H1 (cell line): ENCODE data around the gene CSF2. TPM values are rescaled to one million over a fixed set of nuclear protein-coding genes. Genes with fewer than 3 reads are reported as not detected.

Experiments
- EZH2 ChIP-seq: fragments of 200-600 bp; sonication (generic); IDR thresholded peaks from 2 replicates; pipeline ENCODE4 v1.7.1; 2012; ENCODE audit warnings: low read depth, mild to moderate bottlenecking, moderate library complexity, low read length, inconsistent platforms; ENCODE audit not compliant: severe bottlenecking
- GABPA ChIP-seq: IDR thresholded peaks from 2 replicates; pipeline ENCODE4 v1.6.1; 2011; ENCODE audit warnings: mild to moderate bottlenecking, low read length, moderate library complexity, borderline replicate concordance; ENCODE audit not compliant: insufficient read depth
- HDAC6 ChIP-seq: IDR thresholded peaks from one replicate; pipeline ENCODE4 v1.7.1; 2012; ENCODE audit warnings: low read depth, mild to moderate bottlenecking, inconsistent platforms, low read length, moderate library complexity
- MAFK ChIP-seq: IDR thresholded peaks from 2 replicates; pipeline ENCODE4 v1.6.1; 2012; ENCODE audit warnings: low read depth, mild to moderate bottlenecking, improper control_type of control experiment, low read length
- RBBP5 ChIP-seq: IDR thresholded peaks from 2 replicates; pipeline ENCODE4 v1.7.1; 2012; ENCODE audit warnings: low read depth, mild to moderate bottlenecking, inconsistent platforms, low read length, moderate library complexity, borderline replicate concordance
- YY1 ChIP-seq: IDR thresholded peaks from 2 replicates; pipeline ENCODE4 v1.6.1; 2011; ENCODE audit warnings: low read depth, mild to moderate bottlenecking, low read length
- polyA plus RNA-seq, 7 experiments: library from polyadenylated mRNA; depleted of rRNA in 3 of 7; stranded (reverse) in 5 of 7; unstranded in 2 of 7; fragments of >200 nt in 5 of 7; fragments of 200-250 nt in 2 of 7; gene quantifications; 1 replicate in 5 of 7; 2 replicates in 1 of 7; 4 replicates in 1 of 7; pipeline versions ENCODE4 v1.2.1 to v1.2.3, GENCODE V29; 2011 to 2013; ENCODE audit warnings: missing spikeins in 2 of 7, mixed read lengths in 2 of 7
- total RNA-seq: library from RNA; stranded (reverse); fragmentation: NEBNext Ultra II Directional; extraction: Animal tissue kit (Norgen Biotek cat#: 25700); gene quantifications from 2 replicates; pipeline ENCODE4 v1.2.1, GENCODE V29; 2021
- TF ChIP-seq, protein P1 (sequence below), 3 experiments: IDR thresholded peaks; 1 replicate in 2 of 3; 2 replicates in 1 of 3; pipeline versions ENCODE4 v1.5.1 to v1.6.1; 2011; ENCODE audit warnings: low read length in 3 of 3, mild to moderate bottlenecking in 3 of 3, inconsistent platforms in 2 of 3, low read depth in 1 of 3, moderate library complexity in 1 of 3; ENCODE audit not compliant: insufficient read depth in 1 of 3; ENCODE audit errors: control extremely low read depth in 1 of 3

Gene CSF2
- total and polyA plus RNA-seq, 2 of the 8 experiments (the other 6 are each of a cell fraction or from before 2014, with no cell fraction given) = not detected

DNA sequence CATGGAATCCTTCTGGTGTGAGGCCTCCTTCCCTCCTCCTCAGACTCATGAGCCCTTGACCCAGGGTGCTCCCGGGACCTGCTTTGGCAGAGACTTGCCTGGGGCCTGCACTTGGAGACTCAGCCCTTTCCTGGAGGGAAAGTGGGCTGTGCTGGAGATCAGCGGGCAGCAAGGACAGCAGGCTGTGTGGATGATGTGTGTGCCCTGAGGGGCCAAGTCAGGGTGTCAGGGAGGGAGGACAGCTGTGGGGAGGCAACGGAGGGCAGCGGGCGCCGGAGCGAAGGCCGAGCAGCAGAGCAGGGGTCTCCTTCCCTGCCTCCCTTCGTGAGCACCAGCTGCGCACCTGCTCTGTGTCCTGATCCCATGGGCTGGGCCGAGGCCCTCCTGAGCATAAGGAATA lies 6.1 kb upstream of the CSF2 start (continued):
- TF ChIP-seq, protein P1, sequence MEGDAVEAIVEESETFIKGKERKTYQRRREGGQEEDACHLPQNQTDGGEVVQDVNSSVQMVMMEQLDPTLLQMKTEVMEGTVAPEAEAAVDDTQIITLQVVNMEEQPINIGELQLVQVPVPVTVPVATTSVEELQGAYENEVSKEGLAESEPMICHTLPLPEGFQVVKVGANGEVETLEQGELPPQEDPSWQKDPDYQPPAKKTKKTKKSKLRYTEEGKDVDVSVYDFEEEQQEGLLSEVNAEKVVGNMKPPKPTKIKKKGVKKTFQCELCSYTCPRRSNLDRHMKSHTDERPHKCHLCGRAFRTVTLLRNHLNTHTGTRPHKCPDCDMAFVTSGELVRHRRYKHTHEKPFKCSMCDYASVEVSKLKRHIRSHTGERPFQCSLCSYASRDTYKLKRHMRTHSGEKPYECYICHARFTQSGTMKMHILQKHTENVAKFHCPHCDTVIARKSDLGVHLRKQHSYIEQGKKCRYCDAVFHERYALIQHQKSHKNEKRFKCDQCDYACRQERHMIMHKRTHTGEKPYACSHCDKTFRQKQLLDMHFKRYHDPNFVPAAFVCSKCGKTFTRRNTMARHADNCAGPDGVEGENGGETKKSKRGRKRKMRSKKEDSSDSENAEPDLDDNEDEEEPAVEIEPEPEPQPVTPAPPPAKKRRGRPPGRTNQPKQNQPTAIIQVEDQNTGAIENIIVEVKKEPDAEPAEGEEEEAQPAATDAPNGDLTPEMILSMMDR (IDR thresholded peaks at IDR 0.05; ENCODE audit: control extremely low read depth in 1 of 3, insufficient read depth in 1 of 3, low read depth in 1 of 3, low read length in 3 of 3) = no peak
- TF ChIP-seq EZH2 = no peak
- no peak for TF ChIP-seq HDAC6
- TF ChIP-seq RBBP5 = no peak
- no peak for TF ChIP-seq MAFK
- TF ChIP-seq YY1 = no peak
- TF ChIP-seq GABPA = no peak
- TF ChIP-seq, all 59 proteins: peak for 0
